Neutrophil (primary cell): Measurements from ENCODE around the gene SNAPIN.

Source experiments
- H3K27ac ChIP-seq: fragments of 200-600 bp; sonication (generic); 2 replicates; pipeline ENCODE4 v1.5.1; 2016; ENCODE audit warnings: mild to moderate bottlenecking, moderate library complexity
- H3K27me3 ChIP-seq: fragments of 200-600 bp; sonication (generic); 2 replicates; pipeline ENCODE4 v1.6.0; 2016; ENCODE audit warnings: mild to moderate bottlenecking
- H3K36me3 ChIP-seq: fragments of 200-600 bp; sonication (generic); 2 replicates; pipeline ENCODE4 v1.5.1; 2017
- H3K4me1 ChIP-seq, 2 experiments: fragments of 200-600 bp in 1 of 2; sonication (generic) in 1 of 2; 1 replicate in 1 of 2; 2 replicates in 1 of 2; pipeline versions ENCODE4 v1.5.1 to v1.6.1; 2013 to 2016; ENCODE audit warnings: low read depth in 1 of 2, low read length in 1 of 2, mild to moderate bottlenecking in 1 of 2, moderate library complexity in 1 of 2; ENCODE audit not compliant: control insufficient read depth in 1 of 2, insufficient read depth in 1 of 2
- H3K4me3 ChIP-seq, 2 experiments: fragments of 200-600 bp in 1 of 2; sonication (generic) in 1 of 2; 1 replicate in 1 of 2; 2 replicates in 1 of 2; pipeline ENCODE4 v1.5.1; 2013 to 2016; ENCODE audit warnings: low read depth in 1 of 2, low read length in 1 of 2, mild to moderate bottlenecking in 1 of 2, moderate library complexity in 1 of 2
- H3K9me3 ChIP-seq: fragments of 200-600 bp; sonication (generic); 2 replicates; pipeline ENCODE4 v1.5.1; 2016
- CTCF ChIP-seq: fragments of 200-600 bp; sonication (generic); IDR thresholded peaks from 2 replicates; pipeline ENCODE4 v1.5.1; 2016; ENCODE audit warnings: antibody characterized with exemption

Gene SNAPIN

GRCh38 chr1:153627715-153628626, 30.5 kb upstream of the SNAPIN start, which contains the start of gene S100A1:
Gene S100A1, plus strand, starts transcription at chr1:153628434. Its CDS starts 2,088 bp downstream, at chr1:153630522.
- no peak for TF ChIP-seq CTCF
- Histone ChIP-seq H3K9me3 (no peaks in the 10 kb centered on the region), H3K36me3 (no peaks in the 10 kb centered on the region), H3K27ac (no peak within 1 kb of the TSS), H3K4me3 (no peak within 1 kb of the TSS), H3K4me1 (no peaks in the 10 kb centered on the region), H3K27me3 (peaks cover 27% of the 10 kb centered on the region)

- peaks cover 27% of the 10 kb centered on the region for H3K27me3 ChIP-seq
- no peak overlapping the region for H3K4me3 ChIP-seq
- no peak overlapping the region for H3K27ac ChIP-seq
- peaks cover 0 to 7% of the 10 kb centered on the region in 2 experiments for H3K4me1 ChIP-seq
- H3K9me3 ChIP-seq = no peaks in the 10 kb centered on the region
- TF ChIP-seq CTCF = no peak
- H3K36me3 ChIP-seq = no peaks in the 10 kb centered on the region
Observed at GRCh38 chr1:153628638-153629342, 29.7 kb upstream of the SNAPIN start.

- no peaks in the 10 kb centered on the region for H3K9me3 ChIP-seq
- H3K36me3 ChIP-seq = no peaks in the 10 kb centered on the region
- no peak overlapping the region for H3K4me3 ChIP-seq
- H3K27me3 ChIP-seq = peaks cover 27% of the 10 kb centered on the region
- no peak overlapping the region for H3K27ac ChIP-seq
- peaks cover under 1 to 8% of the 10 kb centered on the region in 2 experiments for H3K4me1 ChIP-seq
- no peak for TF ChIP-seq CTCF
Observed at GRCh38 chr1:153629343-153629665, 29.2 kb upstream of the SNAPIN start.

- Histone ChIP-seq H3K9me3 (no peaks in the 10 kb centered on the region), H3K36me3 (no peaks in the 10 kb centered on the region), H3K27ac (no peak overlapping the region), H3K27me3 (peaks cover 27% of the 10 kb centered on the region), H3K4me3 (no peak overlapping the region), H3K4me1 (peaks cover 7 to 13% of the 10 kb centered on the region in 2 experiments)
- no peak for TF ChIP-seq CTCF
Observed at GRCh38 chr1:153629971-153630370, 28.5 kb upstream of the SNAPIN start.

- Histone ChIP-seq H3K4me3 (no peak overlapping the region), H3K27me3 (peaks cover 27% of the 10 kb centered on the region), H3K36me3 (no peaks in the 10 kb centered on the region), H3K4me1 (peaks cover 9 to 17% of the 10 kb centered on the region in 2 experiments), H3K27ac (no peak overlapping the region), H3K9me3 (no peaks in the 10 kb centered on the region)
- no peak for TF ChIP-seq CTCF
Observed at GRCh38 chr1:153630384-153630783, 28.1 kb upstream of the SNAPIN start.
